Neural progenitor cell (in vitro differentiated cells): Measurements from ENCODE around the gene PRUNE2.

Source experiments
- CTCF ChIP-seq: fragments of 200-600 bp; sonication (generic); IDR thresholded peaks from 2 replicates; pipeline ENCODE4 v1.5.1; 2017; ENCODE audit warnings: antibody characterized with exemption, mild to moderate bottlenecking
- EZH2 ChIP-seq: fragments of 200-600 bp; sonication (generic); IDR thresholded peaks from 2 replicates; pipeline ENCODE4 v1.6.1; 2017; ENCODE audit warnings: antibody characterized with exemption, mild to moderate bottlenecking, moderate library complexity
- EZH2phosphoT487 ChIP-seq: fragments of 200-600 bp; sonication (generic); IDR thresholded peaks from 2 replicates; pipeline ENCODE4 v1.6.1; 2017; ENCODE audit warnings: antibody characterized with exemption

DNA sequence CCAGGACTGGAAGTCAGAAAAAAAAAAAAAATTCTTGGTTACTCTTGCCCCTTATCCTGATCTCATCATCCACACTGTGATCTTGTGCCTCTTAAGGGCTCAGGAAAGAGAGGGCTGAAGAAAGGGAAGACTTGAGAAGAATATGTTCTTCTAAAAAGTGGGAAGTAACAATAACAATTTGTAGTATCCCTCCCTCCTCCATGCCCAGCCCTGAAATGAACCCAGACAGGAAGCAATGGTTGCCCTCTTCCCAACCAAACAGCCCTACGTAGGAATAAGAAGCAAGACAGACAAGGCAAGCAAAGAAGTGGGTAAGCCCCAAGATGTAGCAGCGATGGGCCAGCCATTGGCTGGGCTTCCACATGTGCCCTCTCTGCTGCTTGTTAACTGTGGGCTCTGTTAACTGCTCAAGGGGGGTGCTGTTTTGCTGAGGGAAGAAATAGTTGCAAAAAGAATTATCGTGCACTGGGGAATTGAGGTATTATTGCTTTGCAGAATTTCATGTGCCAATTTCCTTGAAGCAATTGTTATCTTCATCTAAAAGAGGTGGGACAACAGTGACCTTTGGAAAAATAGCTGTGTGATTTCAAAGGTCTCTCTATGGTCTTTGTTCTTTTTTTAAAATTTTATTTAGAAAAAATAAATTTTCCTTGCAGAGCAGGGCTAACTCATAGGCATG is 288.3 kb downstream of the PRUNE2 start:
- no peak for TF ChIP-seq CTCF
- no peak for TF ChIP-seq EZH2phosphoT487
- no peak for TF ChIP-seq EZH2
